NCI-H1092 (cell line): ENCODE measurements around the gene TYROBP.
"Not testable (repeated sequence)": the region's sequence is repeated elsewhere in the genome, so short reads cannot be mapped to it uniquely, and the experiment has no call there.

Source experiments
- DNase-seq: peaks from one replicate; lab custom pipeline; 2025; lab: John Stamatoyannopoulos, UW

Gene TYROBP

DNA sequence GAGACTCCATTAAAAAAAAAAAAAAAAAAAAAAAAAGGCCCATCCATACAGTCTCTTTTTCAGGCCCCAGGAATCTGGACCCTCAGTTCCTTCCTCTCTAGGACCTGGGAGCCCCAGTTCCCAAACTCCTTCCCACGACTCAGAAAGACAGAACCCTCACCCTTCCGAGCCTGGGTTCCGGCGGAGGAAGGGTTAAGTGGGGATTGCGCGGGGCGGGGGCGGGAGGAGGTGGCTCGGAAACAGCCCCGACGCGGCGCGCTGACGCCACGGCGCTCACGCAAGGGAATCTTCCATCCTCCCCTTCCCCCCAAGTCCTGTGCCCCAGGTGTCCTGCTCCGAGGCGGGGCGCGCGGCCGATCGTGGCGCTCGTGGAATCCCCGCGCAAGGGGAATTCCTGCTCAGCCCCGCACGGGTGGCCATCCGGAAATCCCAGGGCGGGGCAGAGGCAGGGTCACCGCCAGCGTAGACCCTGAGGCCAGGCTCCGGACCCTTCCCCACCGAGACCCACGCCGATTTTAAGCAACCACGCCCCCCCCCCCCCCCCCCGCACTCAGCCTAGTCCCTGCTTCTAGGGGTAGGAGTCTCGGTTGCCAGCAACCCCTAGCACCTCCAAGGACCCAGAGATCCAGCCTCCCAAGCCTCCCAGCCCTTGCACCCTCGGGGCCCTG, 8.4 kb downstream of the TYROBP start:
- DNase-seq: no peak

DNA sequence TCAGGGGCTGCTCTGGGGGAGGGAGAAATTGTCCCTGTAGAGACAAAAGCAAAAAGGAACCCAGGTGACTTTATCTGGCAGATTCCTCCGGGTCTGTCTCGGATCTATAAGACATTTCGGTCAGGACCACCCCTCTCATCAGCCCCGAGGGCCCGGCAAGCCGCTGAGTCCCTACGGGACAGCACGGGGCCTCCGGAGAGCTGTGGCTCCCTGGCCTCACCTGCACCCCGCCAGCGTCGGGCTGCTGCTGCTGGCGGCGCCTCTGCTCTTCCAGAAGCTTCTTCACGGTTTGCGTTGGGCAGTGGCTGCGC, 9.6 kb downstream of the TYROBP start:
- no peak for DNase-seq

DNA sequence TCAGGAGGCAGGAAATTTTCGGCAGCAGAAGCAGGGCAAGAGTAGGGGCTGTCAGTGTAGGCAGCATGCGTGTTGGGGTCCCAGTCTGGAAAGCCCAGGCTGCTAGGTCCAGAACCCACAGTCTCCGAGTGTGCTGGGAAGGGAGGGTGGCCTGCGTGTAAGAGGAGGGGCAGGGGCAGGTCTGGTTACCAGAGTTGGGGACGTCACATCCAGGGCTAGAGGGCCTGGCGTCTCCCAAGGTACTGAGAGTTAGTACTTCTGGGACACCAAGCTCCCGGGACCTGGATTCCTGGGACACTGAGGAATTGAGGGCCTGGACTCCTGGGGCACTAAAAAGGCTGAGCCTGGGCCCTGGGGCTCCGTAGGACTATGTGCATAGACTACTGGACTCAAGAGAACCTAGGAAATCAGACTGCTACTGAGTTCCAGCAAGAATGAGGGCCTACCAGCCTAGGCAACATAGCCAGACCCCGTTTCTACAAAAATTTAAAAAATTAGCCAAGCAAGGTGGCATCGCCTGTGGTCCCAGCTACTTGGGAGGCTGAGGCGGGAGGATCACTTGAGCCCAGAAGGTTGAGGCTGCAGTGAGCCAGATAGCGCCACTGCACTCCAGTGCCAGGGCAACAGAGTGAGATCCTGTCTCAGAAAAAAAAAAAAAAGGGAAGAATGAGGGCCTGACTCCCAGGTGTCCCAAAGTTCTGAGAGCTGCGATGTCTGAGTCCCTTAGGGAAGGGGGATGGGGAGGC, 10.2 kb downstream of the TYROBP start:
- no peak for DNase-seq

DNA sequence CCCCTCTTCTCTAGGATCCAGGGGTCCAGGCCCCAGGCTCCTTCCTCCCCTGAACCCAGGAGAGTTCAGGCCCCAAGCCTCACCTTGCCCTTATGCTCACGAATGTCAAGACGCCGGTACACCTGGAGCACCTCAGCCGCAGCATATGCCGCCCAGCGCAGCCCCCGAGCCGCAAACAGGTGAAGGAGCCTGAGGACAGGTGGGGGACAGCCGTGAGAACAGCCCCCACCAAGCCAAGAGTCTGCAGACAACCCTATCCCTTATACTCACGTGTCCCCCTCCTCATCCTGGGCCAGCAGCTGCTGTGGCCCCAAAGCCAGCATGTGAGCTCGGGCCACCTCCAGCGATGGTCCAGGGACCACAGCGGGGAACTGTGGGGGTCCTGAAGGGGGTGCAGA, 11.5 kb downstream of the TYROBP start:
- DNase-seq: no peak

DNA sequence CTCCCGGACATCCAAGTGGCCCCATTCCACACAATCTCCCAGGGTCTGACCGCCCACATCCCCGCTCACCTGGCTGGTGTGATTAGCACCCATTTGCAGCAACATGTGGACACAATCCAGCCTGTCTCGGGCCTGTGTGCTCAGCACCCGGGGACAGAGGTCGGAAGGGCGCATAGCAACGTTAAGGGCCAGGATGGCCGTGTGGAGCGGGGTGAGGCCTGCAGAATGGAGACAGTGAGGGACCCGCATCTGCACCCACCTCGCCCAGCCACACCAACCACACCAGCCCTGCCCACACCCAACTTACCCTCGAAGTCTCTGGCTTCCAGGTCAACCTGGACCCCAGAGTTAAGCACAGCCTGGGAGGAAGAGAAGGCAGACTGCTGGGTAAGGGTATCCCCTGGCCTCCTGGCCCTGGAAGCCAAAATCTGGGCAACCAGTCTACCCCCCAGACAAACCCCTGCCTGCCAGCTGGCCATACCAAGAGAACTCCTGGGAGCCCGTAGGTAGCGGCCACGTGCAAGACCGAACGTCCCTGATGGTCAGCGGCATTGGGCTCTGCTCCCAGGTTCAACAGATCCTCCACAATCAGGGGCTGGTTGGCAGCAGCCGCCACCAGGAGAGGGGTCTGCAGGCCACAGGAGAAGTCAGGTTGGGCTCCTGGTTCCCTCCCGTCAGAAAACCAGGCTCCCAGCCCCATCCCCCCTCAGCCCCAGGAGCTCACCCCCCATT, 12.0 kb downstream of the TYROBP start:
- DNase-seq: no peak

DNA sequence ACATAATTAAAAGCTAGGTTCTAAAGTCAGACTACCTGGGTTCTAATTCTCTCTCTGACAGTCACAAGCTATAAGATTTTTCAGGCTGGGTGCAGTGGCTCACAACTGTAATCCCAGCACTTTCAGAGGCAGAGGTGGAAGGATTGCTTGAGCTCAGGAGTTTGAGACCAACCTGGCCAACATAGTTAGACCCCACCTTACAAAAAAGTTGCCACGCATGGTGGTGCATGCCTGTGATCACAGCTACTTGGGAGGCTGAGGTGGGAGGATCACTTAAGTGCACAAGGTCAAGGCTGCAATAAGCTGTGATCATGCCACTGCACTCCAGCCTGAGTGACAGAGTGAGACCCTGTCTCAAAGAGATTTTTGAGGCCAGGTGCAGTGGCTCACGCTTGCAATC, 13.8 kb downstream of the TYROBP start:
- DNase-seq: no peak

DNA sequence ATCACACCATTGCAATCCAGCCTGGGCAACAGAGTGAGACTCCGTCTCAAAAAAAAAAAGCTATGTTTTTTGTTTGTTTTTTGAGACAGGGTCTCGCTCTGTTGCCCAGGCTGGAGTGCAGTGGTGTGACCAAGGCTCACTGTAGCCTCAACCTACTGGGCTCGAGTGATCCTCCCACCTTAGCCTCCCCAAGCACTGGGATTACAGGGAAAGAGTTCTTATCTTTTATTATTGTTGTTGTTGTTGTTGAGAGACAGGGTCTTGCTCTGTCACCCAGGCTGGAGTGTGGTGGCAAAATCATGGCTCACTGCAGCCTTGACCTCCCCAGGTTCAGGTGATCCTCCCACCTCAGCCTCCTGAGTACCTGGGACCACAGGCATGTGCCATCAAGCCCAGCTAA, 16.3 kb downstream of the TYROBP start:
- not testable (repeated sequence) for DNase-seq

DNA sequence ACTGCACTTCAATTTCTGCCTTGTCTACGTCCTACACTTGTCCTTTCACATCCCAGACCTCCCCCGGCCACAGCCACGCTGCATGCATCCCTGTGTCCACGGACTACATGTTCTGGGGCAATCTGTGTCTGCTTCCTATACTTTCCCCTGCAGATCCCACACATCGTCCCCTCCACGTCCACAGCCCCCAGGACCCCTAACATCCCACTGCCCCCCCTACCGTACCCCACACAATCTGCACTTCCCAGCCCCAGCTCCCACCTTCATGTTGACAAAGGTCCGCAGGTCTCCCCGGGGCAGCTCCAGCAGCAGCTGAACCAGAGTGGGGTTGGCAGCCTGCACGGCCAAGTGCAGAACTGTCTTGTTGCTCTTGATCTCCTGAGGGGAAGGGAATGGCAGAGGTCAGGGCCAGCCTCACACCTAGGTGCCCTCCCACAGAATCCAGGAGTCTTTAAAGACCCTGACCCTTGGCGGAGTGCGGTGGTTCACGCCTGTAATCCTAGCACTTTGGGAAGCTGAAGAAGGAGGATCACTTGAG, 17.9 kb downstream of the TYROBP start:
- DNase-seq: no peak

DNA sequence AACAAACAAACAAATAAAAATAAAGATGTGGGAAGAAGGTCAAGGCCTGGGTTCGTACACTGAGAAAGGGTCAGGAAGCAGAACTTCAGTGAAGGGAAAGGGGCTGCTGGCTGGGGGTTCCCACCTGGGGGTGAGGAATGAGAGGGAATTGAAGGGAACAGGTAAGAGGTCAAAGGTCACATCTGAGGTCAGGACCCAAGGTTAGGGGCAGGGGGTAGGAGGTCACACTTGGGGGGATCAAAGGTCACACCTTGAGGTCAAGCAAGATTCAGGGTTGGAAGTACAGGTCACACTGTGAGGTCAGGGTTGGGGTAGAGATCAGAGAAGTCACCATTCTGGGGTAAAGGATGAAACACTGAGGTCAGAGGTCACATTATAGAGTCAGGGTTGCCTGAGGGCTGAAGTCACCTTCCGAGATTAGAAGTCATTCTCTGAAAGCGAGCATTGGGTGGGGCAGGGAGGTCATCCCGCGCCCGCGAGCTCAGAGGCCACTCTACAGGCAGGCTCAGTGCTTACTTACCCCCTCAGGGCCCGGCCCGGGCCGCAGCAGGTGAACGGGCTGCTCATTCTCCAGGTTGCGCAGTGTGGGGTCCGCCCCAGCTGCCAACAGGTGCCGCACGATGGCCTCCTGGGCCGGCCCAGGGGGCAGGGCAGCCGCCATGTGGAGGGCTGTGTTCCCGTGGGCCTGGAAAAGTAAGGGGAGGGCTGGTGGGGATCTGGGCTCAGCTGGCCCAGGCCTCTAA, 18.6 kb downstream of the TYROBP start:
- no peak for DNase-seq

DNA sequence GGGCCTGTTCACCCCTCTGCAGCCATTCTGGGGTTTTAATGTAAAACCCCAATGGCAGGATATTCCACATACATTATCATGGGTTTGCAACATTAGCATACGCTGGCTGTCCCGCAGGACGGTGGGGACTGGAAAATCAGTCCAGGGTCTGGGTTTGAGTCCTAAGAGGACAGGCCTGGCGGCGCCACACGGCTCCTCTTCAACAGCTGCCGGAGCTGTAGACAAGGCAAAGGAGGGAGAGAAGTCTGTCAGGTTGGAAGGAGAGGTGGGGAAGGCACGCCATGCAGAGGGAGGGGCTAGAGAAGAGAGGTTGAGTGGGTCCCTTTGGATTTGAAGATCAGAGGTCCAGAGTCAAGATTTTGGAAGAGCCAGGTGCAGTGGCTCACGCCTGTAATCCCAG, 19.7 kb downstream of the TYROBP start:
- no peak for DNase-seq

DNA sequence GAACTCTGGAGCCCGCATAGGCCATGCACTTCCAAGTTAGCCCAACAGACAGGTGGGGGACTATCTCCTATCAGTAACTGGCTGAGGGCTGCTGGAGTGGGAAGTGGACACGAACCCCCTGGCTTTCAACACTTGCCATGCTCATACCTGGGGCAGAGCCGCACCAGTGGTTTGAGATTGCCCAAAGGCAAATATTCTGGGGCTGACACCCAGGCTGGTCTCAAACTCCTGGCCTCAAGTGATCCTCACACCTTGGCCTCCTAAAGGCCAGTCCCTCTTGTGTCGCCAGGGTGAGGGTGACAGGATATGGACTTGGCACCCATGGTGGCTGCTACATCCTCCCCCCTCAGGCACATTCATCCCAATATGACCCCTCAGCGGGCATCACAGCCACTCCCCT, 20.9 kb downstream of the TYROBP start:
- no peak for DNase-seq

DNA sequence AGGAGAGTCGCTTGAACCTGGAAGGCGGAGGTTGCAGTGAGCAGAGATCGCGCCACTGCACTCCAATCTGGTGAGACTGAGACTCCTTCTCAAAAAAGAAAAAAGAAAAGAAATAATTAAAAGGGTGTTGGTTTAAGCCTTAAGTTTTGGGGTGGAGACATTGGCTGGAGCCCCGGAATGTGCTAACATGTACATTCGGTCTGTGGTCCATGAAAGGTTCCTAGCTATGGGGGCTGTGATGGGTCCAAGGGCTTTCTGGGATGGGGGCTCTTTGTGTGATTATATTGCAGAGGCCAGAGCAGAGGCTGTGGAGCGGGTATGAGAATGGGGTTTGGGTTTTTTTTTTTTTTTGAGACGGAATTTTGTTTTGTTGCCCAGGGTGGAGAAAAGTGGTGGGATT, 22.2 kb downstream of the TYROBP start:
- no peak for DNase-seq

DNA sequence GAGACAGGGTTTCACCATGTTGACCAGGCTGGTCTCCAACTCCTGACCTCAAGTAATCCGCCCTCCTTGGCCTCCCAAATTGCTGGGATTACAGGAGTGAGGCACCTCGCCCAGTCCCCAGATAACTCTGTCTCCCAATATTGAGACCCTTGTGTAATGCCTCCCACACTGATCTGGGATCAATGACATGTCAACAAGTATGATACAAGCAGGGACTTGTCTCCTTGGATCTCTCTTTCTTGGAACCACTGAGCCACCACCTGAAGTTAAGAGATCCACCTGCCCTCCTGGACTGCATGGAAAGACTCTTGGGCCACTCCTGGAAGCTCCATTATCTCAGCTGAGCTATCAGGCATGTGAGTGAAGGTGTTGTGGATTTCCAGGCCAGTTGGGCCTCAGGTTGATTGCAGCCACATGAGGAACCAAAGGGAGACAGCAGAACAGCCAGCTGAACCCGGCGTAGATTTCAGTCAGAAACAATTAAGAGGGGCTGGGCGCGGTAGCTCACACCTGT, 22.8 kb downstream of the TYROBP start:
- no peak for DNase-seq

DNA sequence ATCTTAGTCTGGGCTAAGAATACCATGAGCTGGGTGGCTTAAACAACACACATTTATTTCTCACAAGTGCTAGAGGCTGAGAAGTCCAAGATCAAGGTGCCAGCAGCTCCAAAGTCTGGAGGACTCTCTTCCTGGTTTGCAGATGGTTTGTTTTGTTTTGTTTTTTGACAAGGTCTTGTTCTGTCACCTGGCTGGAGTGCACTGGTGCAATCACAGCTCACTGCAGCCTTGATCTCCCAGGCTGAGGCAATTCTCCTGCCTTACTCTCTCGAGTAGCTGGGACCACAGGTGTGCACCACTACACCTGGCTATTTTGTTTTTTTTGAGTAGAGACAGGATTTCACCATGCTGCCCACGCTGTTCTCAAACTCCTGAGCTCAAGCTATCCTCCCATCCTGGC, 24.2 kb downstream of the TYROBP start:
- DNase-seq: no peak

DNA sequence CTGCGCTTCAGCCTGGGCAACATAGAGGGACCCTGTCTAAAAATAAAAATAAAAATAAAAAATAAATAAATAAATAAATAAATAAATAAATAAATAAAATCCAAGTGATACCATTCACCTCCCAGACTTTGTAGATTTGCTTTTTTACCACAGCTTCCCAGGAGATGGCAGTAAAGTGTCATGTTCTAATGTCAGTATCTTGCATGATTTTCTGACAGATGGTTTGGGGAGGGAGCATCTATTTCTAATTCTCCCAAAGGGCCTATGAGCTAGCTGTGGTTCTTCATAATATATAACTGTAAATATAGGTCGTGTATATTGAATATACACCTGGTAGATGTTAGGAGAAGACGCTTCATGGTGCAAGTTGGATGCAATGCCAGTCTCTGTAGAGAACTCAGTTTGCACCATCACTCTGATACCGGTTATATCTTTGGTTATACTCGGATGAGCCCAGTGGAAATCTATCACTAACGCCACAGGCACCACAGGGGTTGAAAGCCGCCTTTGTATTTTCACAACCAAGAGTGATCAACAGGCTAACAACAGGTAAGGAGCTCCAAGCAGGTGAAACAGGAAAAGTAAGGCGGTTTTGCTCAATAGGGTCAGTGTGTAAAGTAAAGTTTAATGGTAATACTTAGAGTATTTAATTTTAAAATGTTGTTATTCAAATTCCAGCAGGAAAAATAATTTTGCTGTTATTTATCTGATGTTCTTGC, 25.8 kb downstream of the TYROBP start:
- peak; percentile 49 for DNase-seq

DNA sequence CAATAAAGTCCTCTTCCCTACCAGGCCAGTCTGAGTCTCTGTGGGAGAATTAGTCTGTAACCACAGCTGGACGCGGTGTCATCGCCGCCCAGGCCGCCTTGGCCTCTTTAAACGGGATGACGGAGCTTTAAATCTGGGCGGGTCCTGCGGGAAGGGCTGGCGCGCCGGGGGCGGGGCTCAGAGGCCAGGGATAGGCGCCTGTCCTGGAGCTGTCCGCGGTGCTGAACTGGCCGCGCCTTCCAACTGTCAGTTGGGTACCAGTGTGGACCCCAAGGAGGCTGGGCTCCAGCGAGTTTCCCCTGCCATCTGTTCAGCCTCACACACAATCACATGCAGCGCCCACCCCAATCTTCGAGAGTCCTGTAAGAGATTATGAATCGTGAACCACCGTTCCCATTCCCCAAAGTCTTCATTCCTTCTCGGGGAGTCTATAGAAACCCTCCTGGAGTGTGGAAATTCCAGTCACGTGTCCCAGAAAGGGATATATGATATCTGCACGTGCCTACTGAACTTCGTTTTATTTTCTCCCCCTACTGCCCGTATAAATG, 28.3 kb downstream of the TYROBP start:
- no peak for DNase-seq

DNA sequence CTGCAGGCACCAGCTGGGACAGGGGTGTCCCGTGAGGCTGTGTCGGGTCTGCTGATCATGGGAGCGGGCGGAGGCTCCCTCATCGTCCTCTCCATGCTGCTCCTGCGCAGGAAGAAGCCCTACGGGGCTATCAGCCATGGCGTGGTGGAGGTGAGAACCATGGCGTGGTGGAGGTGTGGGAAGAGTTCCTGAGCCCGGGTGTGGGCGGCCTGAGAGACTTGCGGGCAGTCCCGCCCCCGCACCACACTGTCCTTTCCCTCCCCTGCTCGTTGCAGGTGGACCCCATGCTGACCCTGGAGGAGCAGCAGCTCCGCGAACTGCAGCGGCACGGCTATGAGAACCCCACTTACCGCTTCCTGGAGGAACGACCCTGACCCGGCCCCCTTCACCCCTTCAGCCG, 29.0 kb downstream of the TYROBP start:
- no peak for DNase-seq

DNA sequence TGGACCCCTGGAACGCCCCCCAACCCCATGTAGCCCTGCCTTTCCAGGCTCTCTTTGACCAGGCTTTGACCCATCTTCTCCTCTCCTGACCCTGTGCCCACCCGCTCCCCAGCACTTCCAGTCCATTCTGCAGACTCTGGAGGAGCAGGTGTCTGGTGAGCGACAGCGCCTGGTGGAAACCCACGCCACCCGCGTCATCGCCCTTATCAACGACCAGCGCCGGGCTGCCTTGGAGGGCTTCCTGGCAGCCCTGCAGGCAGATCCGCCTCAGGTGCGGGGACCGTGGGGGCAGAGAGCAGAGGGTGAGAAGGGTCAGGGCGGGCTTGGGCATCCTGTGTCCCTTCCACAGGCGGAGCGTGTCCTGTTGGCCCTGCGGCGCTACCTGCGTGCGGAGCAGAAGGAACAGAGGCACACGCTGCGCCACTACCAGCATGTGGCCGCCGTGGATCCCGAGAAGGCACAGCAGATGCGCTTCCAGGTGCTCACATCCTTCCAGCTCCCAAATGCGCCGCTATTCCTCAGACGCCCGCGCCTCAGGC, 33.6 kb downstream of the TYROBP start:
- DNase-seq: no peak

DNA sequence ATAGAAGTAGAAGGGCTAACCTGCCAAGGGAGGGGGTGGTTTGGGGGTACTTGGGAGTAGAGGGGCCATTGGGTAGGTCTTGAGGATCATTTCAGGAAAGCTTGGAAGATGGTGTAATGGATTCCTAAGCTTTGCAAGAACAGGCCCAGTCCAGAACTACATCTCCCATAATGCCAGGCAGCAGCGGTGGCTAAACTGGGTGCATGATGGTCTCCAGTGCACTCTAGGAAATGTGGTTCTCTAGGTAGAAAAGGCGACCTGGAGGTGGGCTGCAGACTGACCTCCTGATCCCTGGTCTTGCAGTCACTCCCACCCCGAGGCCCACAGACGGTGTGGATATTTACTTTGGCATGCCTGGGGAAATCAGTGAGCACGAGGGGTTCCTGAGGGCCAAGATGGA, 35.9 kb downstream of the TYROBP start:
- DNase-seq: no peak

DNA sequence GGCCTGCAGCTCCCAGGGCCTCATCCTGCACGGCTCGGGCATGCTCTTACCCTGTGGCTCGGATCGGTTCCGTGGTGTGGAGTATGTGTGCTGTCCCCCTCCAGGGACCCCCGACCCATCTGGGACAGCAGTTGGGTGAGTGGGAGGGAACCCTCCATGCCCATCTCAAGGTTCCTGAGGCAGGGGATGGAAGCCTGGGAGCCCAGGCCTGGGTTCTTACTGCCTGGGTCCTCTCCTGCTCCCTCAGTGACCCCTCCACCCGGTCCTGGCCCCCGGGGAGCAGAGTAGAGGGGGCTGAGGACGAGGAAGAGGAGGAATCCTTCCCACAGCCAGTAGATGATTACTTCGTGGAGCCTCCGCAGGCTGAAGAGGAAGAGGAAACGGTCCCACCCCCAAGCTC, 36.5 kb downstream of the TYROBP start:
- DNase-seq: no peak

DNA sequence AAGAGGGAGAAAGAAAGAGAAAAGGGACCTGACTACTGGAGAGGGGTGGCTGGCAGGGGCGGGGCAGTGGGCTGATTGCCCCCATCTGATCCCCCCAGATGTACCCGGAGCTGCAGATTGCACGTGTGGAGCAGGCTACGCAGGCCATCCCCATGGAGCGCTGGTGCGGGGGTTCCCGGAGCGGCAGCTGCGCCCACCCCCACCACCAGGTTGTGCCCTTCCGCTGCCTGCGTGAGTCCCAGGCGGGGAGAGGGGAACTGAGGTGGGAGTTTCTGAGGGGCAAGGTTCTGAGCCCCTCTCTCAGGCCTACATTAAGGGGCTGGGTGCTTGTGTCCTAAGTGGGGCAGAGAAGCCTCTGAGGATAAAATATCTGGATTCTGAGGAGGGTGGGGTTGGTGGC, 37.3 kb downstream of the TYROBP start:
- no peak for DNase-seq
